GM06990 (cell line): ENCODE measurements around the gene C2CD4C.

Experiments
- DNase-seq: peaks from one replicate; pipeline ENCODE4 v3.0.0-alpha.2; 2011; ENCODE audit not compliant: insufficient read length; ENCODE audit errors: extremely low read depth
- H3K27me3 ChIP-seq: replicated peaks from 2 replicates; pipeline ENCODE4 v1.6.0; 2011; ENCODE audit warnings: low read length; ENCODE audit not compliant: control insufficient read depth, insufficient read depth
- H3K36me3 ChIP-seq: 2 replicates; pipeline ENCODE4 v1.5.1; 2011; ENCODE audit warnings: low read length; ENCODE audit not compliant: control insufficient read depth, insufficient read depth
- H3K4me3 ChIP-seq: replicated peaks from 2 replicates; pipeline ENCODE4 v1.5.1; 2011; ENCODE audit warnings: low read depth, mild to moderate bottlenecking, control low read depth, low read length
- TF ChIP-seq, protein P1 (sequence below): IDR thresholded peaks from 2 replicates; pipeline ENCODE4 v1.5.1; 2011; ENCODE audit warnings: low read length, control low read depth, mild to moderate bottlenecking, inconsistent platforms; ENCODE audit not compliant: insufficient read depth, poor library complexity, severe bottlenecking

Gene C2CD4C

DNA sequence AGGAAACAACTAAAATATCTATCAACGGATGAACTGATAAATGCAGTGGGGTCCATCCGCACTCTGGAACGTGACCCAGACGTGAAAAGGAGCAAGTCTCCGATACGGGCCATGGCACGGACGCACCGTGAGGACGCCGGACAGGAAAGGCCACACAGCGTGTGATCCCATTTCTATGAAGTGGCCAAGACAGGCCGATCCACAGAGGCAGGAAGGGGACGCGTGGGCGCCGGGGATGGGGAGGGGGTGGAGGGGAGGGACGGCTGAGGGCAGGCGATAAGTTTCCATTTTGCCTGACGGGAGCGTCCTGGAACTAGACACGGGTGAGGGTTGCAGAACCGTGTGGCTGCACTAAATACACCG, 38.1 kb upstream of the C2CD4C start:
- TF ChIP-seq, protein P1, sequence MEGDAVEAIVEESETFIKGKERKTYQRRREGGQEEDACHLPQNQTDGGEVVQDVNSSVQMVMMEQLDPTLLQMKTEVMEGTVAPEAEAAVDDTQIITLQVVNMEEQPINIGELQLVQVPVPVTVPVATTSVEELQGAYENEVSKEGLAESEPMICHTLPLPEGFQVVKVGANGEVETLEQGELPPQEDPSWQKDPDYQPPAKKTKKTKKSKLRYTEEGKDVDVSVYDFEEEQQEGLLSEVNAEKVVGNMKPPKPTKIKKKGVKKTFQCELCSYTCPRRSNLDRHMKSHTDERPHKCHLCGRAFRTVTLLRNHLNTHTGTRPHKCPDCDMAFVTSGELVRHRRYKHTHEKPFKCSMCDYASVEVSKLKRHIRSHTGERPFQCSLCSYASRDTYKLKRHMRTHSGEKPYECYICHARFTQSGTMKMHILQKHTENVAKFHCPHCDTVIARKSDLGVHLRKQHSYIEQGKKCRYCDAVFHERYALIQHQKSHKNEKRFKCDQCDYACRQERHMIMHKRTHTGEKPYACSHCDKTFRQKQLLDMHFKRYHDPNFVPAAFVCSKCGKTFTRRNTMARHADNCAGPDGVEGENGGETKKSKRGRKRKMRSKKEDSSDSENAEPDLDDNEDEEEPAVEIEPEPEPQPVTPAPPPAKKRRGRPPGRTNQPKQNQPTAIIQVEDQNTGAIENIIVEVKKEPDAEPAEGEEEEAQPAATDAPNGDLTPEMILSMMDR, result no peak
- H3K27me3 ChIP-seq, result no peaks in the 10 kb centered on the region
- DNase-seq, result no peak
- no peaks in the 10 kb centered on the region for H3K36me3 ChIP-seq
- H3K4me3 ChIP-seq, result no peak overlapping the region

DNA sequence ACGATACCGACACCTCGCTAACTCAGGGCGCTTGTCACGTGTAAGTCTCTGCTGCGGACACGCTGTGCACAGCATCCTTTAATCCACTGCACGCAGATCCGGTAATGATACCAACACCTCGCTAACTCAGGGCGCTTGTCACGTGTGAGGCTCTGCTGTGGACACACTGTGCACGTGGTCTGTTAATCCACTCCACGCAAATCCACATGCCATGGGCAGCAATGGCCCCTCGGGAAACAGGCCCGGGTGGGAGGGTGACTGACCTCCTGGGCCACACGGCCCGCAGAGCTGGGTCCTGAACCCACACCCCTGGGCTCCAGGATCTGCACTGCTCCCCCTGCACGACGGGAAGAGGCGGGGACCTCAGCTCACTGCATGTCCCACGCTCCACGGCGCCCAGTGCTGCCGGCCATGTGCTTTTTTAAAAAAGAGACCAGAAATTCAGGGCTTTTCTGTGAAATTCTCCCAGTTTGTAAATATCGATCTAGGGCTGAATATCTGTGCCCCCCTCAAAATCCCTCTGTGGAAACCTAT, 35.8 kb upstream of the C2CD4C start:
- H3K4me3 ChIP-seq, result no peak overlapping the region
- H3K36me3 ChIP-seq, result no peaks in the 10 kb centered on the region
- TF ChIP-seq, protein P1, result no peak
- no peaks in the 10 kb centered on the region for H3K27me3 ChIP-seq
- DNase-seq, result no peak

DNA sequence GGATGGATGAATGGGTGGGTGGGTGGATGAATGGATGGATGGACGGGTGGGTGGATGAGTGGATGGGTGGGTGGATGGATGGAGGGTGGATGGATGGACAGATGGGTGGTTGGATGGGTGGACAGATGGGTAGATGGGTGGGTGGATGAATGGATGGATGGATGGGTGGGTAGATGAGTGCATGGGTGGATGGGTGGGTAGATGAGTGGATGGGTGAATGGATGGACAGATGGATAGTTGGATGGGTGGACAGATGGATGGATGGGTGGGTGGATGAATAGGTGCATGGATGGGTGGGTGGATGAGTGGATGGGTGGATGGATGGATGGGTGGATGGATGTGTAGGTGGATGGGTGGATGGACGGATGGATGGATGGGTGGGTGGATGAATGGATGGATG, 34.1 kb upstream of the C2CD4C start:
- no peak for DNase-seq
- TF ChIP-seq, protein P1, result no peak
- Histone ChIP-seq H3K36me3 (no peaks in the 10 kb centered on the region), H3K4me3 (no peak overlapping the region), H3K27me3 (no peaks in the 10 kb centered on the region)

DNA sequence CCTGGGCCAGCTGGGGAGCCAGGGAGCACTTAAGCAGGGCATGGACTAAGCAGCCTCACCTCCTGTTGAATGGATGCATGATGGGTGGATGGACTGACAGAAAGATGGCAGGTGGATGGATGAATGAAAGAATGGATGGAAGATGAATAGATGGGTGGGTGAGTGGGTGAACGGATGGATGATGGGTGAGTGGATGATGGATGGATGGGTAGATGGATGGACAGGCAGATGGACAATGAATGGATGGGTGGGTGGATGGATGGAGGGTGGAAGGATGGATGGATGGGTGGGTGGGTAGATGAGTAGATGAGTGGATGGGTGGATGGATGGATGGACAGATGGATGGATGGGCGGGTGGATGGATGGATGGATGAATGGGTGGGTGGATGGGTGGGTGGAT, 33.1 kb upstream of the C2CD4C start:
- no peaks in the 10 kb centered on the region for H3K27me3 ChIP-seq
- no peaks in the 10 kb centered on the region for H3K36me3 ChIP-seq
- no peak for DNase-seq
- TF ChIP-seq, protein P1, result no peak
- no peak overlapping the region for H3K4me3 ChIP-seq

DNA sequence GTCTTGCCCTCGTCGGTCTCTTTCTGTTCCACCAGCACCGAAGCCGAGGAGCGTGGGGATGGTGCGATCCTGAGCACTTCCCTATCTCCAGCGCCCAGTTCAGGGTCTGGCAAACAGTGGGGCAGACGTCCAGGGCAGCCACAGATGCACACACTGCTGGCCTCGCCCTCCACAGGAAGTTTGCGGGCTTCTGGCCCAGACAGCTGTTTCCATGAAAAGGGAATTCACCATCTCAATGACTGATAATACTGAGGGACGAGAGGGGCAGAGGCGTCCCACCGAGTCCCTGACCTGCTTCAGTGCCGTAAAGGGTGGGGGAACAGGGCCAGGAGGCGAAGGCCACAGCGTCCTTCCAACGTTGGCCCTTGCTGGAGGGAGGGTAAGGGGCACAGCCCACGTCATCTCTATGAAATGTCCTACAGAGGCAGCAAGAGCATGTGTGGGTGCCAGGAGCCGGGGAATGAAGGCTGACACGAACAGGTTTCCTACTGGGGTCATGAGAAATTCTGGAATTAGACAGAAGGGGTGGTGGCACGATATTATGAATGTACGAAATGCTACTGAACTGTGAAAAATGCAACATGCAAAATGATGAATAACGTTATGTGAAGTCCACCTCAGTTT, 32.4 kb upstream of the C2CD4C start:
- DNase-seq, result no peak
- TF ChIP-seq, protein P1, result no peak
- H3K4me3 ChIP-seq, result no peak overlapping the region
- no peaks in the 10 kb centered on the region for H3K36me3 ChIP-seq
- H3K27me3 ChIP-seq, result no peaks in the 10 kb centered on the region
